NCI-H2196 treated with DMSO at 0.1 percent for 48 hours (cell line): ENCODE results near the gene PGM2.

Source experiments
- DNase-seq: peaks from one replicate; lab custom pipeline; 2025; ENCODE audit not compliant: unreplicated experiment; lab: John Stamatoyannopoulos, UW

PGM2 gene

GRCh38 chr4:37860266-37860665 is 33.8 kb downstream of the PGM2 start:
- DNase-seq: no peak

DNA sequence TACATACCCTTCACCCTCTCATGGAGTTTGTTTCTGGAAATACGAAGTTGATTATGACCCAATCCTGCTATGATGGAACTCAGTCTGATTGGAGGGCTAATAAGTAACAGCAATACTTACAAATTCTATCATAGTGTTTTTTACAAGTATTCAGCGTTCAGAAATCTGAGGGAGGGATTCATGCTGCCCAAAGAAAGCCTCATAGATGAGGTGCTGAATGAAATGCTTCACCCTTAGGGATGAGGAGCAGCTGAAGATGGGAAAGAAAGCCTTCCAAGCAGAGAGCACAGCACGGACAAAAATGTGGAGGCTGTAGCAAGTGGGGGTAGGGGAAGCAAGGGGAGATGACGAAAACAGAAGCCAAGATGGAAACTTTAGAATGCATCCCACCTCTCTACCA is 36.5 kb downstream of the PGM2 start:
- no peak for DNase-seq

DNA sequence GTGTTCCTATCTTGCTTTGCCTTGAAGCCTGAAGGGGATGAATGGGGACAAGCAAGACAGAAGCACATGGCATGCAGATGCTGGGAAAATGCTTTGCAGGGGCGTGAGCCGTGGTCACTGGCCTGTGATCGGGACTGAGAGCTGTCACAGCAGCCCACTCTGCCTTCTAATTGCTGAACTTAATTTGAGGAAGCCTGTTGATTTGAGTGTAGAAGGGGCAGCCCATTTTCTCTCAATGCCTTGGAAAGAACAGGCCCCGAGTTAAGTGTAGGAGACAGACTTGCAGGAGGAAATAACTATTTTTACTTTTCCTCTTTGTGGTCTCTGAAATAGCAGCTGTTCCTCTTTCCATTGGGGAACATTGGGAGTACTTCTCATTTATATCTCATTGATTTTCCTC is 38.3 kb downstream of the PGM2 start:
- no peak for DNase-seq

GRCh38 chr4:37865450-37865849 is 39.0 kb downstream of the PGM2 start:
- no peak for DNase-seq

DNA sequence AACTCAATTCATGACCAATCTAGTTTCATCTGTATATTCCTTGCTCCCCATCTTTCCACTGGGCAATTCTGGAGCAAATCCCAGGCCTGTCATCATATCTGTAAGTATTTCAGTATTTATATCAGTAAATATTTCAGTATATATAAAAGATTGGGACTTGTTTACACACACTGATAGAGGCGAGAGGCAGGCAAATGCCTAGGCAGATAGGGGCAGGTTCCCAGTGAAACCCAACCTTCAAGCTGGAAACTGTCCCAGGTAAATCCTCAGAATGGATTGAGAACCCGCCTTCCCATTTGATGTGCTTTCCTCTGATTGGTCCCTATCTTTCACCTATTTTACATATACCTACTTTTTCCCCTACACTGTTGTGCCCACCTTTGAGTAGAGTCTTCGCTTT is 40.6 kb downstream of the PGM2 start:
- no peak for DNase-seq

DNA sequence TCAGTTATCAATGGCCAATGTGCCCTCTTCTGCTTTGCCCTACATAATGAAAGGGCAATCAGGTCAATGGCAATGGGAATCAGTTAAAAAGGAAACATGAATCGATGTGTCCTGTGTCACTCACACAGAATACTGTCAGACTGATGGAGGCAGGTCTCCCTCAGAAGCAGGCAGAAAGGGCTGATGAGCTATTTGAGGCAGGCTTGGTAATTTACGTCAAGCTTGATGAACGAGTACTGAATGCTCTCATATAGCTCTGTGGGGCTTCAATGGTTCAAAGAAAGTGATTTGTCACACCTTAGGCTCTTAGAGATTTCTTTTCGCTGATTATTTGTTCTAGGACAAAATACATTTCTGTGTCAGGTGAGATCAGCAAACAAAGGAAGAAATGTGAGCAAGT is 41.8 kb downstream of the PGM2 start:
- DNase-seq: no peak

GRCh38 chr4:37872310-37872988 is 46.0 kb downstream of the PGM2 start:
- no peak for DNase-seq

DNA sequence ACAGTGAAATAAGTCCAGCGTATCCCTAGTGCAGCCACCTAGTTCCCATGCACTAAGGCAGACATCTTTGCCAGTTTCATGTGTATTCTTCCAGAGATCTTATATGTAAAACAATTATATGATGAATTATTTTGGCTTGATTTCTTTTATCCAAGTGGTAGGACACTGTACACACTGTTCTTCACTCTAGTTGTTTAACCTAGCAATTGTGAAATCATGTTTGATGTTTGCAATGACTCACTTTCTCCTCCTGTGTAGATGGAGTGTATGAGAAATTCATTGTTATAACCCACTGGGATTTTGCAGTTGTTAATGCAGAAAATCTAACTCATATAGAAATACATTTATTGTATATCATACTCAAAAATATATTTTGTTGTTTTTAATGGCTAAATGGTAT is 46.9 kb downstream of the PGM2 start:
- DNase-seq: no peak

- DNase-seq: no peak
Measured at GRCh38 chr4:37876156-37876555, 49.7 kb downstream of the PGM2 start.

DNA sequence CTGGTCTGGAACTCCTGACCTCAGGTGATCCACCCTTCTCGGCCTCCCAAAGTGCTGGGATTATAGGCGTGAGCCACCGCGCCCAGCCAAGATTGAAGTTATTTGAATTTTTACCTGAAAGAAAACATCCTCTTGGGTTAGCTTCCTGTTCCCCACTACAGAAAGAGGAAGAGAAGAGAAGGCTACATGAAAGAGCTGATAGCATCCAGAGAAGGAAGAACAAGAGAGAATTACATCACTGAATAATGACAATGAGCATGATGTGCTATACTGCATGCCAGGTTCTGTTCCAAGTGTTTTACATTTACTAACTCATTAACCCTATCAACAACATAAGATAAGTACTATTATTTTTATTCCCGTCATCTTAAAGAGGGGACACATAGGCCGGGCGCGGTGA is 52.9 kb downstream of the PGM2 start:
- DNase-seq: no peak

DNA sequence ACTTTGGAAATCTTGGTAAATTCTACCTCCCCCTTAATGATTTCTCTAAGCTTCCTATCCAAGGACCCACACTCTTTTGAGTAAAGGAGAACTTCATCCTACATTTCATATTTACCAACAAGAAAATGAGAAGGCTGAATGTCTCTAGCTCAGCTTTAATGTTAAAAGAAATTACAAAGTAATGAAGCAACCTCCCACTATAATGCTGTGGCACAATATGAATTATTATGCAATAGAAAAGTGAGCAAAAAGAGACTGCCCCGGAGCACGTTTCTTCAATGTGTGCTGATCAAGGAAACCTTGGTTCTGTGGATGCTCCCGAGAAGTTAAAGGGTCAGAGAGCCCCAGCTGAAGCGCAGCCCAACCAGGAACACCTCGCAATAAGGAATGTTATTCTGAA is 55.3 kb downstream of the PGM2 start:
- no peak for DNase-seq

DNA sequence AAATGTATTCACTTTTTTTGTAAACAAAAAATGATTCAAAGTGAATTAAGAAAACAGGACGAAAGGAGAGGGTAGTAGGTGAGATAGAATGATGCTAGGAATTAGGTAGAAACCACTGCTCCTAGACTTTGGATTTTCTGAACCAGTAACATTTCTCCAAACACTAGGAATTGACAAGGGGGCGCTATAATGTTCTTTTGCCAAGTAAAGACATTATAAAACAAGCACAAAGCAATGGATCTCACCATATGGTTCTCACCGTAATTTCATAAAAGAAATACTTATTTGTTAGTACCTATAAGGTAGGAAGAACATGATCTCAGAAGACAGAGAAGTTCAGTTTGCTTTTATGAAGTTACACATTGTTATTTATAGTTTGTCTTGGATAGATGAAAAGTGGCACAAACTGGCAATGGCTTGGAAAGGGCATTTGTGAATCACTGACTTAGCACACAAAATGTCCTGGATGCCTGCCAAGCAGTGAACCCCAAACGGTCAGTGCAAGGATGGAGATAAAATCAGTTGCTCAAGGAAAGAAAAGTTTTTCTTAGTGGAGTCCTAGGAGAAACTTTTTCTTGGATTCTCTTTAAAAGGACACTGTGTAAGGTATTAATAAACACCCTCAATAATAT is 56.3 kb downstream of the PGM2 start:
- no peak for DNase-seq

DNA sequence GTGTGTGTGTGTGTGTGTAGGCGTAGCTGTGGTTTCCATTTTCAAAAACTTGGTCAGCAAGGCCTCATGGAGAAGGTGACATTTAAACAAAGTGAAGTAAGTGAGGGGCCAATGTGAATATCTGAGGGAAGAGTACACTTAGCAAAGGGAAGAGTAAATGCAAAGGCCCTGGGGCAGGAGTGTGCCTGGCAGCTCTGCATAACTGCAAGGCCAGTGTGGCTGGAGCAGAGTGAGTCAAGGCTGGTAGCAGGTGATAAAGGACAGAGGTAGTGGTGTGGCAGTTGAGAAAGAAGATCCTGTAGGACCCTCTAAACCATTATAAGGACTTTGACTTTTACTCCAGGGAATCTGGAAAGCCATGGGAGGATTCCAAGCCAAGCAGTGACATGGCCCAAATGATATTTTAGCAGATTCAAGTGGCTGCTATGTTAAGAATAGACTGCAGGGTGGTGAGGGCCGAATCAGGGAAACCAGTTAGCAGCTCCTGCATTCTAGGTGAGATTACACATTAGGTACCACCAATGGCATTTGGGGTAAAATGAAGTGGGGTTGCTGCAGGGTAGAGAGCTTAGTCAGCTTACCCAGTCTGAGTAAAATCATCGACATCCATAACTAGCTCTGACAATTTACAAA is 58.5 kb downstream of the PGM2 start:
- no peak for DNase-seq

DNA sequence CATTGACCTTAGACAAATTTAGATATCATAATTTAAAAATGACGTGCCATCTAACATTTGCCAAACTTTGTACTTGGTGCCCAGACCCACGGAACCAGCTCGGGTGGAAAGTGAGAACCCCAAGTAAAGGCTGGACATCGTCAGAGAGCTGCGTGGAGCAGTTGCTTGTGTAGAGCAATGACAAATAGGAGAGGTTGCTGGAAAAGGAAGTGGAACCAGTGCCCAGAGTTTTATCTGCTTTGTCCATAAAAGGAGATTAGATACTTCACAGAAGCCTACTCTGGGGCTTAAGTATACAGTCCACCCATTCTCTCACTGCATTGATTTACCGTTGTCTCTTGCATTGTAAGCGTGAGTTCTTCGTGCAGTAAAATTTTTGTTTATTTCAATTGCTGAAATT is 59.0 kb downstream of the PGM2 start:
- DNase-seq: no peak

DNA sequence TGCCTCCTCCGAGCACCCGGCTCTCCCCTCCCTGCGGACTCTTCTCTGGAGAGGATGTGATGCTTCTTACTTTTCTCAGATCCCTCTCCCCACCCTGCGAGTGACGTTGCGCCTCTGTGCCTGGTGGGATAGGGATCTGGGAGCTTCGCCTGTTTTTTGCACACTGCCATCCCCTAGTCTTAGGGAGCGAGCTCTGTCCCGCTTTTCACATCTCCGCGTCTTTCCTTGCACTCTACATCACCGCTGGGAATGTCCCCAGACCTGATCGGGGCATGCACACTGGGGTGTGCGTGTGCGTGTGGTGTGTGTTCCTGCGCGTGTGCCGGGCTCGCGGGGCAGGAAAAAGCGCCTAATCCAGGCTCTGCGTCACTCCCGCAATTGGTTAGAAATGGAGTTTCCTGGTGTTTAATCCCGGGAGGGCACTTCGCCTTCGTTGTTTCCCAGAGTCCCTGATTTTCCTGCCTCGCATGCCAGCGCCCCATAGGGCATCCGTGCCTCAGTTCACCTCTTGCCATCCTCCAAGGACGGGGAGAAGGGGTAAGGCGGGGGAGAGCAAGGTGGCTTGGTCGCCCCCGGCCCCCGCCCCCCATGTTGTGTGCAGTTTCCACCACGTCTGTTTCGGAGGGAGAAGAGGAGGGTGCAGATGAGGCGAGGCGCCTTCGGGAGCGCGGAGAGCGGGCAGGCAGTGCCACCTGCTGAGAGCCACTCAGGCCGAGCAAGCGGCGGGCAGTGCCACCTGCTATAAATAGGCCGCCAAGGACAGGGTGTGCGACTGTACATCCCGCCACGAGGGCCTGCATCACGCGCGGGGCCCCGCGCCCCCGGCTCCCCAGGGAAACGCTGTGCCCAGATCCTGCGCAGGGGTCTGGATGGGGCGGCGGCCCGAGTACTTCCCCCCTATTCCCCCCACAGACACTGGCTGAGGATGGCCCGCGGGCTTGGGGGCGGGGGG is 63.6 kb downstream of the PGM2 start:
- peak; percentile 10 for DNase-seq

GRCh38 chr4:37890801-37891259 is 64.3 kb downstream of the PGM2 start, which contains the start of gene TBC1D1:
Gene TBC1D1 (plus strand): TSS chr4:37891084. CDS start chr4:37902096, 11,012 bp downstream.
- DNase-seq: no peak

DNA sequence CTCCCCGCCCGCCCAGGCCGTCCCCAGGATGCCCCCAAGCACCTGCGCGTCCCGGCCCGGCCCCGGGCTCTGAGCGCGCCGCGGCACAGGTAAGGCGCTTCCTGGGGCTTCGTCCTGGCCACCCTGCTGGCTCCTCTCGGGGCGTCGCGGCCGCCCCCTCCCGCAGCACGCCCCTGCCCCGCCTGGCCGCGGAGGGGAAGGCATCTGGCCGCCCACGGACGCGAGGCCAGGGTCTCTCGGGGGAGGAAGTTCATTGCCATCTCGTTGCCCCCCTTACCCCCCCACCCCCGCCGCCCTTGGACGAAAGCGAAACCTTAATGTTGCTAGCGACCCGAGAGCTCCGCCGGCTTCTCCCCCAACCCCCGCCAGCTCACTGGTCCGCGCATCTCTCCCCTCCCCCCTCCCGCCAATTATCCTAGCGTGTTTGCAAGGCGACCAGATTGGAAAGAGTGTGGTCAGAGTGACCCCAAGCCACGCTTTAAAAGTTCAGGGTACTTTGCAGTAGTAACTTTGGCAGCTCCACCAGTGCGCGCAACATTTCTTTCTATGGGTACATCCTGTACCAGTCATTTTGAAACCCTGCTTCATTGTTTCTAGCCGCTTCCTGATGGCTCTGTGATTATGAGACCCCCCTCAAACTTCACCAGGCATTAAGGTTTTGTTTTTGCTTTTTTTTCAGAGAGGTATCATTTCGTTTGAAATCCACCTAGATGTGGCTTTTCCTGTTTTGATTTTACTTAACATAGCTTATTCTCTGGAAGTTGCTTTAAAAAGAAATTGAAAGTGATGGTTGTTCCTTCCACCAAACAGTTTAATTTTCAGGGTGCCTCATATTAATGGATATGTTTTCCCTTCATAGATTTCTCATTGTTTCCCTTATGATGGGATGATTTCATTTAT is 65.0 kb downstream of the PGM2 start:
- peak; percentile 12 for DNase-seq

GRCh38 chr4:37892641-37893040 is 66.2 kb downstream of the PGM2 start:
- DNase-seq: no peak

- DNase-seq: no peak
Measured at GRCh38 chr4:37893164-37893563, 66.7 kb downstream of the PGM2 start.

- no peak for DNase-seq
Measured at GRCh38 chr4:37895271-37895670, 68.8 kb downstream of the PGM2 start.
